ENCODE results near the gene MBD3L2B.

The MBD3L2B gene

GRCh38 chr19:7018828-7019227 is 2.4 kb downstream of the MBD3L2B start:
- Histone ChIP-seq H2BK5ac (ENCODE audit: low read length) (no peak overlapping the region), H3K18ac (ENCODE audit: low read length) (no peak overlapping the region), H4K91ac (ENCODE audit: low read depth, low read length, poor library complexity) (no peak overlapping the region), H2AK5ac (ENCODE audit: low read depth, low read length) (no peak overlapping the region), H2AFZ (ENCODE audit: low read length) (no peak overlapping the region), H3K27me3 (ENCODE audit: control insufficient read depth in 3 of 3, insufficient read depth in 3 of 3, low read depth in 1 of 3, low read length in 3 of 3) (peaks cover 0 to 3% (median 0%) of the 10 kb centered on the region in 3 experiments), H2BK15ac (ENCODE audit: low read length) (no peak overlapping the region), H3K9ac (ENCODE audit: low read depth, low read length, poor library complexity) (no peak overlapping the region), H3K27ac (replicated peaks; ENCODE audit: low read length) (no peak overlapping the region), H3K4me2 (ENCODE audit: insufficient read depth, low read length, poor library complexity, severe bottlenecking) (no peak overlapping the region), H3K14ac (ENCODE audit: low read length) (no peak overlapping the region), H2BK120ac (ENCODE audit: low read depth, low read length) (no peak overlapping the region), H4K8ac (ENCODE audit: low read depth, low read length) (no peak overlapping the region), H3K36me3 (replicated peaks in 1 of 2; ENCODE audit: control insufficient read depth in 2 of 2, insufficient read depth in 2 of 2, low read length in 2 of 2) (no peaks in the 10 kb centered on the region), H3K4me1 (ENCODE audit: control insufficient read depth in 2 of 2, insufficient read depth in 1 of 2, low read depth in 1 of 2, low read length in 2 of 2) (no peaks in the 10 kb centered on the region), H2BK12ac (ENCODE audit: low read length) (no peak overlapping the region), H3K23ac (ENCODE audit: low read depth, low read length, poor library complexity) (no peak overlapping the region), H3K79me1 (ENCODE audit: low read depth, low read length) (no peaks in the 10 kb centered on the region), H3K4ac (ENCODE audit: low read length) (no peak overlapping the region), H3K9me3 (replicated peaks in 1 of 2; ENCODE audit: control insufficient read depth in 2 of 2, insufficient read depth in 1 of 2, low read depth in 1 of 2, low read length in 2 of 2) (peaks cover 0 to 6% of the 10 kb centered on the region in 2 donors), H3K4me3 (ENCODE audit: low read length in 2 of 2) (no peak overlapping the region)
- no peak for DNase-seq (ENCODE audit: low spot score)
- no CpG with 5 or more reads among the region's 6 CpGs for WGBS, 2 donors (ENCODE audit: extremely low coverage in 2 of 2, insufficient read length in 2 of 2, insufficient replicate concordance in 1 of 2)

- Histone ChIP-seq H3K27ac (replicated peaks; ENCODE audit: low read length) (no peak overlapping the region), H3K4ac (ENCODE audit: low read length) (no peak overlapping the region), H2BK5ac (ENCODE audit: low read length) (no peak overlapping the region), H2BK120ac (ENCODE audit: low read depth, low read length) (no peak overlapping the region), H2AK5ac (ENCODE audit: low read depth, low read length) (no peak overlapping the region), H3K4me1 (ENCODE audit: control insufficient read depth in 2 of 2, insufficient read depth in 1 of 2, low read depth in 1 of 2, low read length in 2 of 2) (no peaks in the 10 kb centered on the region), H3K9me3 (replicated peaks in 1 of 2; ENCODE audit: control insufficient read depth in 2 of 2, insufficient read depth in 1 of 2, low read depth in 1 of 2, low read length in 2 of 2) (peaks cover 0 to 9% of the 10 kb centered on the region in 2 donors), H4K91ac (ENCODE audit: low read depth, low read length, poor library complexity) (no peak overlapping the region), H2BK12ac (ENCODE audit: low read length) (no peak overlapping the region), H3K79me1 (ENCODE audit: low read depth, low read length) (no peaks in the 10 kb centered on the region), H3K23ac (ENCODE audit: low read depth, low read length, poor library complexity) (no peak overlapping the region), H4K8ac (ENCODE audit: low read depth, low read length) (no peak overlapping the region), H2BK15ac (ENCODE audit: low read length) (no peak overlapping the region), H2AFZ (ENCODE audit: low read length) (no peak overlapping the region), H3K36me3 (replicated peaks in 1 of 2; ENCODE audit: control insufficient read depth in 2 of 2, insufficient read depth in 2 of 2, low read length in 2 of 2) (no peaks in the 10 kb centered on the region), H3K27me3 (ENCODE audit: control insufficient read depth in 3 of 3, insufficient read depth in 3 of 3, low read depth in 1 of 3, low read length in 3 of 3) (peaks cover 0 to 6% (median 0%) of the 10 kb centered on the region in 3 experiments), H3K14ac (ENCODE audit: low read length) (no peak overlapping the region), H3K9ac (ENCODE audit: low read depth, low read length, poor library complexity) (no peak overlapping the region), H3K4me3 (ENCODE audit: low read length in 2 of 2) (no peak overlapping the region), H3K4me2 (ENCODE audit: insufficient read depth, low read length, poor library complexity, severe bottlenecking) (no peak overlapping the region), H3K18ac (ENCODE audit: low read length) (no peak overlapping the region)
- WGBS, 2 donors (ENCODE audit: extremely low coverage in 2 of 2, insufficient read length in 2 of 2, insufficient replicate concordance in 1 of 2), result no CpG with 5 or more reads among the region's 4 CpGs
- no peak for DNase-seq (ENCODE audit: low spot score)
These were observed 7.6 kb downstream of the MBD3L2B start for GRCh38 chr19:7013678-7014077.

- H2BK12ac ChIP-seq (ENCODE audit: low read length), result no peak overlapping the region
- H3K9me3 ChIP-seq (replicated peaks in 1 of 2; ENCODE audit: control insufficient read depth in 2 of 2, insufficient read depth in 1 of 2, low read depth in 1 of 2, low read length in 2 of 2), result peaks cover 0 to 11% of the 10 kb centered on the region in 2 donors
- no peak for DNase-seq (ENCODE audit: low spot score)
- no peak overlapping the region for H4K91ac ChIP-seq (ENCODE audit: low read depth, low read length, poor library complexity)
- H3K79me1 ChIP-seq (ENCODE audit: low read depth, low read length), result no peaks in the 10 kb centered on the region
- H3K4me2 ChIP-seq (ENCODE audit: insufficient read depth, low read length, poor library complexity, severe bottlenecking), result no peak overlapping the region
- no peak overlapping the region for H2BK5ac ChIP-seq (ENCODE audit: low read length)
- no peak overlapping the region for H3K27ac ChIP-seq (replicated peaks; ENCODE audit: low read length)
- H3K18ac ChIP-seq (ENCODE audit: low read length), result no peak overlapping the region
- no CpG with 5 or more reads among the region's 12 CpGs for WGBS, 2 donors (ENCODE audit: extremely low coverage in 2 of 2, insufficient read length in 2 of 2, insufficient replicate concordance in 1 of 2)
- no peak overlapping the region for H2AK5ac ChIP-seq (ENCODE audit: low read depth, low read length)
- H3K36me3 ChIP-seq (replicated peaks in 1 of 2; ENCODE audit: control insufficient read depth in 2 of 2, insufficient read depth in 2 of 2, low read length in 2 of 2), result no peaks in the 10 kb centered on the region
- no peak overlapping the region for H4K8ac ChIP-seq (ENCODE audit: low read depth, low read length)
- no peak overlapping the region for H3K4me3 ChIP-seq (ENCODE audit: low read length in 2 of 2)
- peaks cover 0 to 6% (median 0%) of the 10 kb centered on the region in 3 experiments for H3K27me3 ChIP-seq (ENCODE audit: control insufficient read depth in 3 of 3, insufficient read depth in 3 of 3, low read depth in 1 of 3, low read length in 3 of 3)
- H2BK120ac ChIP-seq (ENCODE audit: low read depth, low read length), result no peak overlapping the region
- no peak overlapping the region for H3K9ac ChIP-seq (ENCODE audit: low read depth, low read length, poor library complexity)
- H3K14ac ChIP-seq (ENCODE audit: low read length), result no peak overlapping the region
- peak overlapping the region; percentile 71 for H2AFZ ChIP-seq (ENCODE audit: low read length)
- no peak overlapping the region for H3K23ac ChIP-seq (ENCODE audit: low read depth, low read length, poor library complexity)
- no peak overlapping the region for H3K4ac ChIP-seq (ENCODE audit: low read length)
- no peaks in the 10 kb centered on the region for H3K4me1 ChIP-seq (ENCODE audit: control insufficient read depth in 2 of 2, insufficient read depth in 1 of 2, low read depth in 1 of 2, low read length in 2 of 2)
- no peak overlapping the region for H2BK15ac ChIP-seq (ENCODE audit: low read length)
These were observed 10.3 kb downstream of the MBD3L2B start for GRCh38 chr19:7010722-7011593.

GRCh38 chr19:7007859-7008258 is 13.4 kb downstream of the MBD3L2B start:
- Histone ChIP-seq H3K36me3 (replicated peaks in 1 of 2; ENCODE audit: control insufficient read depth in 2 of 2, insufficient read depth in 2 of 2, low read length in 2 of 2) (no peaks in the 10 kb centered on the region), H3K4me1 (ENCODE audit: control insufficient read depth in 2 of 2, insufficient read depth in 1 of 2, low read depth in 1 of 2, low read length in 2 of 2) (no peaks in the 10 kb centered on the region), H2AK5ac (ENCODE audit: low read depth, low read length) (no peak overlapping the region), H3K23ac (ENCODE audit: low read depth, low read length, poor library complexity) (no peak overlapping the region), H3K18ac (ENCODE audit: low read length) (no peak overlapping the region), H3K9me3 (replicated peaks in 1 of 2; ENCODE audit: control insufficient read depth in 2 of 2, insufficient read depth in 1 of 2, low read depth in 1 of 2, low read length in 2 of 2) (peaks cover 0 to 14% of the 10 kb centered on the region in 2 donors), H2AFZ (ENCODE audit: low read length) (no peak overlapping the region), H3K4me3 (ENCODE audit: low read length in 2 of 2) (no peak overlapping the region), H3K4ac (ENCODE audit: low read length) (no peak overlapping the region), H2BK15ac (ENCODE audit: low read length) (no peak overlapping the region), H2BK120ac (ENCODE audit: low read depth, low read length) (no peak overlapping the region), H2BK5ac (ENCODE audit: low read length) (no peak overlapping the region), H4K8ac (ENCODE audit: low read depth, low read length) (no peak overlapping the region), H3K14ac (ENCODE audit: low read length) (no peak overlapping the region), H3K4me2 (ENCODE audit: insufficient read depth, low read length, poor library complexity, severe bottlenecking) (no peak overlapping the region), H4K91ac (ENCODE audit: low read depth, low read length, poor library complexity) (no peak overlapping the region), H3K9ac (ENCODE audit: low read depth, low read length, poor library complexity) (no peak overlapping the region), H3K27me3 (ENCODE audit: control insufficient read depth in 3 of 3, insufficient read depth in 3 of 3, low read depth in 1 of 3, low read length in 3 of 3) (peaks cover 0 to 3% (median 0%) of the 10 kb centered on the region in 3 experiments), H2BK12ac (ENCODE audit: low read length) (no peak overlapping the region), H3K79me1 (ENCODE audit: low read depth, low read length) (no peaks in the 10 kb centered on the region), H3K27ac (replicated peaks; ENCODE audit: low read length) (no peak overlapping the region)
- DNase-seq (ENCODE audit: low spot score), result no peak
- WGBS, 2 donors (ENCODE audit: extremely low coverage in 2 of 2, insufficient read length in 2 of 2, insufficient replicate concordance in 1 of 2), result no CpG with 5 or more reads among the region's 4 CpGs

All from neuronal stem cell (in vitro differentiated cells).